GM23248 (cell line): Measurements from ENCODE around the gene ATXN7L2.
"Not testable (repeated sequence)": the region's sequence is repeated elsewhere in the genome, so short reads cannot be mapped to it uniquely, and the experiment has no call there.

Source experiments
- EZH2 ChIP-seq: fragments of 200-600 bp; sonication (generic); IDR thresholded peaks from 2 replicates; pipeline ENCODE4 v1.6.1; 2018; ENCODE audit warnings: antibody characterized with exemption, mild to moderate bottlenecking; ENCODE audit not compliant: insufficient read depth, poor library complexity, severe bottlenecking
- EZH2phosphoT487 ChIP-seq: fragments of 200-600 bp; sonication (generic); IDR thresholded peaks from 2 replicates; pipeline ENCODE4 v1.6.1; 2018; ENCODE audit warnings: antibody characterized with exemption, moderate library complexity, mild to moderate bottlenecking, low read depth; ENCODE audit not compliant: insufficient read depth

DNA sequence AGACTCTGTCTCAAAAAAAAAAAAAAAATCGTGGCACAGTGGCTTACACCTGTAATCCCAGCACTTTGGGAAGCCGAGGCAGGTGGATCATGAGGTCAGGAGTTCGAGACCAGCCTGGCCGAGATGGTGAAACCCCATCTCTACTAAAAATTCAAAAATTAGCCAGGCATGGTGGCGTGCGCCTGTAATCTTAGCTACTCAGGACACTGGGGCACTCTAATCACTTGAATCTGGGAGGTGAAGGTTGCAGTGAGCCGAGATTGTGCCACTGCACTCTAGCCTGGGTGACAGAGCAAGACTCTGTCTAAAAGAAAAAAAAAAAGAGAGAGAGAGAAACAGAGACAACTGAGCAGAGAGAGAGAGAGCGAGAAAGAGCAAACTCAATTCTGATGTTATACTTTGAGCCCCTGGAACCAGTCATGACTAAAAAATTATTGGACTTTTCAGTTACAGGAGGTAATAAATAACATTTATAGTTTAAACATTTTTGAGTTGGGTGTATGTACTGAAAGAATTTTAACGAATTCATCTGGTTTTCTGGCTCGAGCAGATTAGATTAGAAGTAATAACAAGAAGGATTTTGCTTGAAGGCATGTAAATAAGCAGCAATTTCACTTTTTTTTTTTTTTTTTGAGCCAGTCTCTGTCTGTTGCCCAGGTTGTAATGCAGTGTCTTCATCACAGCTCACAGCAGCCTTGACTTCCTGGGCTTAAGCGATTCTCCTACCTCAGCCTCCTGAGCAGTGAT lies 37.6 kb upstream of the ATXN7L2 start:
- not testable (repeated sequence) for TF ChIP-seq EZH2, EZH2phosphoT487
